ENCODE results near the gene PTGER1. TPM values are rescaled to one million over a fixed set of nuclear protein-coding genes. Genes with fewer than 3 reads are reported as not detected.

Gene PTGER1
- total RNA-seq, 1 experiment from 2014 or later = 0.42 TPM

GRCh38 chr19:14473073-14473977 is 1.8 kb downstream of the PTGER1 start:
- H3K27me3 Mint-ChIP-seq (ENCODE audit: insufficient read depth, unreplicated experiment) = no peaks in the 10 kb centered on the region
- POLR2A ChIA-PET = interaction anchor here (0.6 to 0.7 kb wide), 2 partner anchors 12 to 972 kb away, joined by 3 to 4 read pairs; no protein-coding TSS in a partner anchor
- DNase-seq (ENCODE audit: unreplicated experiment) = no peak
- CTCF ChIA-PET = interaction anchor here (0.6 to 2.0 kb wide), 8 partner anchors 7 to 342 kb away, joined by 3 to 12 read pairs (median 3); no protein-coding TSS in a partner anchor
- no peaks in the 10 kb centered on the region for H3K9me3 Mint-ChIP-seq (ENCODE audit: unreplicated experiment)
- peaks cover 46% of the 10 kb centered on the region for H3K36me3 Mint-ChIP-seq (ENCODE audit: insufficient read depth, unreplicated experiment)
- no peak overlapping the region for H3K4me3 Mint-ChIP-seq (ENCODE audit: unreplicated experiment)
- intact Hi-C loops (cut with micrococcal nuclease) = loop anchor here (5.0 kb wide), 2 partner anchors 36 to 111 kb away; no protein-coding TSS in a partner anchor
- BruUV-seq (replicated peaks) = no TSS peak
- no peak overlapping the region for H3K27ac Mint-ChIP-seq (ENCODE audit: low read depth, unreplicated experiment)
- peaks cover 14% of the 10 kb centered on the region for H3K4me1 Mint-ChIP-seq (ENCODE audit: insufficient read depth, unreplicated experiment)
- TF ChIP-seq CTCF (IDR thresholded peaks at IDR 0.05; ENCODE audit: unreplicated experiment) = no peak

- CTCF ChIA-PET = interaction anchor here (0.6 to 2.0 kb wide), 11 partner anchors 8 to 437 kb away, joined by 3 to 12 read pairs (median 3); no protein-coding TSS in a partner anchor
- intact Hi-C loops (cut with micrococcal nuclease) = loop anchor here (5.0 kb wide), 2 partner anchors 35 to 110 kb away; no protein-coding TSS in a partner anchor
Observed at GRCh38 chr19:14472202-14472938, 2.8 kb downstream of the PTGER1 start.

GRCh38 chr19:14471436-14472187 is 3.5 kb downstream of the PTGER1 start:
- no peak overlapping the region for H3K4me3 Mint-ChIP-seq (ENCODE audit: unreplicated experiment)
- TF ChIP-seq CTCF (IDR thresholded peaks at IDR 0.05; ENCODE audit: unreplicated experiment) = no peak
- H3K27me3 Mint-ChIP-seq (ENCODE audit: insufficient read depth, unreplicated experiment) = no peaks in the 10 kb centered on the region
- peaks cover 49% of the 10 kb centered on the region for H3K36me3 Mint-ChIP-seq (ENCODE audit: insufficient read depth, unreplicated experiment)
- no peak for DNase-seq (ENCODE audit: unreplicated experiment)
- no peaks in the 10 kb centered on the region for H3K9me3 Mint-ChIP-seq (ENCODE audit: unreplicated experiment)
- CTCF ChIA-PET = interaction anchor here (0.7 to 2.0 kb wide), 7 partner anchors 9 to 436 kb away, joined by 3 to 12 read pairs (median 3); no protein-coding TSS in a partner anchor
- peaks cover 8% of the 10 kb centered on the region for H3K4me1 Mint-ChIP-seq (ENCODE audit: insufficient read depth, unreplicated experiment)
- no TSS peak for BruUV-seq (replicated peaks)
- POLR2A ChIA-PET = no interaction called here
- H3K27ac Mint-ChIP-seq (ENCODE audit: low read depth, unreplicated experiment) = no peak overlapping the region
- intact Hi-C loops (cut with micrococcal nuclease) = loop anchor here (5.0 kb wide), 2 partner anchors 34 to 109 kb away; no protein-coding TSS in a partner anchor

More at GRCh38 chr19:14472202-14472938, 2.8 kb downstream of the PTGER1 start:
- no peaks in the 10 kb centered on the region for H3K27me3 Mint-ChIP-seq (ENCODE audit: insufficient read depth, unreplicated experiment)
- no peak overlapping the region for H3K27ac Mint-ChIP-seq (ENCODE audit: low read depth, unreplicated experiment)
- peaks cover 46% of the 10 kb centered on the region for H3K36me3 Mint-ChIP-seq (ENCODE audit: insufficient read depth, unreplicated experiment)
- H3K9me3 Mint-ChIP-seq (ENCODE audit: unreplicated experiment) = no peaks in the 10 kb centered on the region
- BruUV-seq (replicated peaks) = no TSS peak
- POLR2A ChIA-PET = no interaction called here
- peak; percentile 98 for TF ChIP-seq CTCF (IDR thresholded peaks at IDR 0.05; ENCODE audit: unreplicated experiment)
- H3K4me1 Mint-ChIP-seq (ENCODE audit: insufficient read depth, unreplicated experiment) = peaks cover 14% of the 10 kb centered on the region
- peak; percentile 59 for DNase-seq (ENCODE audit: unreplicated experiment)
- H3K4me3 Mint-ChIP-seq (ENCODE audit: unreplicated experiment) = no peak overlapping the region
